Dermis microvascular lymphatic vessel endothelial cell (primary cell): ENCODE data around the gene COX6B2. TPM values are rescaled to one million over a fixed set of nuclear protein-coding genes. Genes with fewer than 3 reads are reported as not detected.

Source experiments
- DNase-seq, 2 donors: peaks; one replicate each; pipeline versions ENCODE4 v3.0.0 to v3.0.0-alpha.2; 2010; ENCODE audit warnings: low read depth in 2 of 2
- total RNA-seq: library from RNA; depleted of rRNA; stranded (reverse); fragments of >200 nt; gene quantifications from 2 replicates; pipeline ENCODE4 v1.2.1, GENCODE V29; 2014

COX6B2 gene
- total RNA-seq, 1 donor from 2014 or later: not detected

DNA sequence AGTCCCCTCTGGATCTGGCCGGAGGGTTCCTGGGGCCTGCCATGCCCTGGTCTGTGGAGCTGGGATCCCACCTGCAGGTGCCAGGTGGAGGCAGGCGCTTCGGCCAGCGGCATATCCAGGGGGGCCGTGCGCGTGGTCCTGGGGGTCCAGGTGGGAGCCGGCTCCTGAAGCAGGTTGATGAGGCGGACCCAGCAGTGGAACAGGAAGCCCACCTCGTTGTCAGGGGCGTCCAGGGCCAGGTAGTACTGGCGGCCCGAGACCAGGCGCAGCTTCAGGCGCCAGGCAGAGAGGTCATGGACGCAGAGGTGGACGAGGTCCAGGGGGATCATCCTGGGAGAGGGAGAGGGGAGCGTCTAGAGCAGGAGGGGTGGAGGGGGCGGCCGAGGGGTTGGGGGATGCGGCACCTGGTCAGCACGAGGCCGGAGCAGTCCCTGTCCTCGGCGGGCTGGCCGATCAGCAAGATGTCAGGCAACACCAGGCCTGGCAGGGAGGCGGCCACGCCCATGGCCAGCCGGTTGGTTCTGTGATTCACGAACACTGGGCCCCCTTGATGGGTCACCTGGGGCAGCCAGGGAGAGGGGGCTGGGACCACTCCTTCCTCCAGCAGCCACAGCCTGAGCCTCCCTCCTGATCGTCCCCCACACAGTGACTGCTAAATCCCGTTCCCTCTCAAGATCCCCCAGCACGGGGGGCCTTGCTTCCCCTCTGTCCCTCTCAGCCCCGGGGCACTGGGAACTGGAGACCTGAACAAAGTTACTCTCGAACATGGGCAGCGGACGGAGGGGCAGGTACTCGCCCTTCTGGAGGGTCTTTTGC is 7.9 kb upstream of the COX6B2 start:
- DNase-seq: no peak

DNA sequence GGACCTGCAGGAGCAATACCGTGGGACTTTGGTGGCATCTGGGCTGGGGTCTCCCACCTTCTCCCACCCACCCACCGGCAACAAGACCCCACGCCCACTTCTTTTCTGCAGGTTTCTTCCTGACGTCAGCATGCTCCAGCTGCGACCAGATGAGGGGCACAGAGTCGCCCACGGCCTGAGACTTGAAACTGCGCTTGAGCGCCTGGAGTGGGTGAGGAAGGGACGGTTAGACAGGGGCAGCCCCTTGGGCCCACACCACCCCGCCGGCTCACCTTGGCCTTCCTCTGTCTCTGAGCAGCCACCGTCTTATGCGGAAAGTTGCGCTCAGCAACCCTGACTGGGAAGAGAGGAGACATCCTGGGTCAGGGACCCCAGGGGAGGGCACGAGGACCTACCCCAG is 6.4 kb upstream of the COX6B2 start:
- no peak for DNase-seq

DNA sequence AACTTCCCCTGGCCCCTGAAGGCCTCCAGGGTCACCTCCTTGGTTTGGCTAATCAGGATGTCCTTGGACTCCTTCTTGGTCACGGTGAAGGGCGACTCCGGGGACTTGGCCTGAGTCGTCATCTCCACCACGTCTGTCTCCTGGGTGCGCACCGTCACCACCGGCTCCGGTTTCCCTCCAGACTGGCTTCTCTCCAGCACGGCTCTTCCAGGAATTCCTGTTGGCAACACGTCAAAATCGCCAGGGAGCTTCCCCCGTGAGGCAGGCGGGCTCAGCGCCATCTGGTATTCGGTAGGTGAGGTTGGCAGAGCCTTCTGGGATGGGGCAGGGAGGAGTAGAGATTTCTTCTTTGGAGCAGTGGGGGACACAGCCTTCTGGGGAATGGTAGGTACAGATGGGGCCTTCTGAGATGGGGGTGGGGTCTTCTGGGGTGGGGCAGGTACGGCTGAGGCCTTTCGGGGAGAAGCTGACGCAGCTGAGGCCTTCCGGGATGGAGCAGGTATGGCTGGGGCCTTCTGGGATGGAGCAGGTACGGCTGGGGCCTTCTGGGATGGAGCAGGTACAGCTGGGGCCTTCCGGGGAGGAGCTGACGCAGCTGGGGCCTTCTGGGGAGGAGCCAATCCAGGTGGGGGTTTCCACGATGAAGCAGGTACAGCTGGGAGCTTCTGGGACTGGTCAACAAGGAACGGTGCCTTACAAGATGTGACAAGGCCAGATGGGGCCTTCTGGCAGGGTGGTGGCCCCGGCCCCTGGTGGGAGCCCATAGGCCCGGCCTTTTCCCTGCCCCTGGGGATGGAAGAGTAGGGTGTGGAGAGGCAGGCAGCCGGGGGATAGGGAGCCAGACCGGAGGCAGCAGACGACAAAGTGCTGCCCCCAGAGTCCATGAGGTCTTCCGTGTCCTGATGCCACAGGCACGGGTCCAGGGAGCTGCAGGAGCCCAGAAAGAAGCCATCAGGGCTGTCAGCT is 4.7 kb upstream of the COX6B2 start:
- DNase-seq: peak; percentile 18 to 45

DNA sequence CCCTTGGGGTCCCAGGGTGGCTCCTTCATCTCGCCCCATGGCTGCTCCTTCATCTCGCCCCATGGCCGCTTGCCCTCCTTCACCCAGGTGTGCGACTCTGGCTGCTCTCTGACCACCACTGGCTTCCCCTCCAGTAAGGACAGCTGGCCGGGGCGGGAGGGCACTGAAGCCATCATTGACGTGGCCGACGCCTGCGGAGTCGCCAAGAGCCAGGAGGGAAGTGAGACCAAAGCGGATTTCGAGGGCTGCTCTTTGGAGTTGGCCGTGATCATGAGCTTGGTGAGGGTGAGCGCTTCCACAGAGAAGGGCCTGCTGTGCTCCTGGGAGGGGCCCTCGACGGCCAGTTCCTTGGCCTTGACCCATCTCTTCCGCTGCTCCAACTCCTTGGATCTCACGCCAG is 4.0 kb upstream of the COX6B2 start:
- DNase-seq: no peak

DNA sequence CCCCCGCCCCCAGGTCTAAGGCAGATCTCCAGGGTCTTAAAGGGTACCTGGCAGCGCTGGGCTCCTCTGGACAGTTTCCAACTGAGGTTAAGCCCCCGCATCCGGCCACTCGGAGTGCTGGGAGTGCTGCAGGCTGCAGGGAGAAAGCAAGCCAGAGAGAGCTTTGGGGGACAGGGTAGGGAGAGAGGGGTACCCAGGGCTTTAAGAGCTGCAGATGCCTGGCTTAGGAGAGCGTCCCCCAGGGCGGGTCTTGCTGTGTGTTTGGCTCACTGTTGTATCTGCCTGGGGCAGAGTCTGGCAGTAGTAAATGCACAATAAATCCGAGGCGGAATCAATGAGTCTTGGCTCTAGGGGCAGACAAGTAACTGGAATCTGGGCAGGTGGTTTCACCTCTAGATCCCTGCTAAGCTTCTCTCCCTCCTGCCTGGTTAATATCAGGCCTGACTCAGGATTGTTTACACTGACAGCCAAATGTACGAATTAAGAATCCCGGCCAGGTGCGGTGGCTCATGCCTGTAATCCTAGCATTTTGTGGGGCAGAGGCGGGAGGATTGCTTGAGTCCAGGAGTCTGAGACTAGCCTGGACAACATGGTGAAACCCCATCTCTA is 798 bp upstream of the COX6B2 start:
- no peak for DNase-seq

DNA sequence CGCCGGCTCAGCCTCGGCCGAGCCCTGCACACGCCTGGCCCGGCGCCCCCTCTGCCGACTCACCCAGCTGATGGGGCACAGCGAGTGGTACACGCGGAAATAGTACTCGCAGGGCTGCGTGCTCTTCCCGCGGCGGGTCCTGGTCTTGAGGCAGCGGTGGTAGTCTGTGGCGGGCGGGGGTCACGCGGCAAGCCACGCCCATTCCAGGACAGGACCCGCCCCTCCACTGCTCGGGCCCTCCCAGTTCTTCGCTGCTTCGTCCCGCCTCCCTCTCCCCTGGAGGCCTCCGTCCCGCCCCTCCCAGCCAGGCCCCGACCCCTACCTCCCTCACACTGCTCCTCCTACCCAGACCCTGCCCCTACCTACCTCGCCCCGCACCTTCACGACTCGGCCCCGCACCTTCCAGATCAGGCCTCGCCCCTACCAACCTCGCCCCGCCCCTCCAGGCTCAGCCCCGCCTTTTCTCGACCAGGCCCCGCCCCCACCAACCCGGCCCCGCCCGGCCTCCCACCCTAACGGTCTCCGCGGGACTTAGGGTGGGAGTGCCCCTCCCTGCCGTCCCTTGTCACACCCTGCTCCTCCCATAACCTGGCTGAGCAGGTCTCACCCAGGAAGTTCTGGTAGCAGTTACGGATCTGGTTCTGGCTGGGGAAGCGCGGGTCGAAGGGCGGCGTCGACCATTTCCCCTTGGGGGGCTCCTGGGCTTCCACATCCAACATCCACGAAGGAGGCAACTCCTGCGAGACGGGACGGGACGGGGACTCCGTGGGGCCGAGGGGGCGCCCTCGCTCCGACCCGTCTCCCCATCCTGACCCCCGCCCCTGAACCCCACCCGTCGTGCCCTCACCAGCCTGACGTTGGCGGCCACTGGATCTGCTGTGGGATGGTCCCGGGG is 469 bp downstream of the COX6B2 start:
- DNase-seq: peak in 1 of 2 donors; percentile 66

DNA sequence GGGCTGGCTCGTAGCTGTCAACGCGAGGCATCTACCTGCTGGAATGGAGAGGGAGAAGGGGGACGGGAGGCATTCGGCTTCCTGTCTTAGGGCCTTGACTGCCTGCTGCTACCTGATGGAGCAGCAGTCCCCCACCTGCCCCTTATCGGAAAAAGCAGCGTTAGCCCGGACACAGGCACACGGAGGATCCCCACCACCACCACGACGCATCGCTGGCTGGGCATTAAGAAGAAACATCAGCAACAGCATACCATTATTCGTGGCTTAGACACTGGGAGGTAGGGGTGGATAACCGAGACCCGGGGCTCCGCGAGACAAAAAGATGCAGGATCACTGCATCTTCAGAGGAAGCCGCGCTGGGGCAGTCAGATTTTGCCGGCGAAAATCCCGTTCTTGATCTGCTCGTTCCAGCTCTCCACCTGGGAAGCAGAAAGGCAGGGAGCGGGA is 1.1 kb downstream of the COX6B2 start:
- no peak for DNase-seq

DNA sequence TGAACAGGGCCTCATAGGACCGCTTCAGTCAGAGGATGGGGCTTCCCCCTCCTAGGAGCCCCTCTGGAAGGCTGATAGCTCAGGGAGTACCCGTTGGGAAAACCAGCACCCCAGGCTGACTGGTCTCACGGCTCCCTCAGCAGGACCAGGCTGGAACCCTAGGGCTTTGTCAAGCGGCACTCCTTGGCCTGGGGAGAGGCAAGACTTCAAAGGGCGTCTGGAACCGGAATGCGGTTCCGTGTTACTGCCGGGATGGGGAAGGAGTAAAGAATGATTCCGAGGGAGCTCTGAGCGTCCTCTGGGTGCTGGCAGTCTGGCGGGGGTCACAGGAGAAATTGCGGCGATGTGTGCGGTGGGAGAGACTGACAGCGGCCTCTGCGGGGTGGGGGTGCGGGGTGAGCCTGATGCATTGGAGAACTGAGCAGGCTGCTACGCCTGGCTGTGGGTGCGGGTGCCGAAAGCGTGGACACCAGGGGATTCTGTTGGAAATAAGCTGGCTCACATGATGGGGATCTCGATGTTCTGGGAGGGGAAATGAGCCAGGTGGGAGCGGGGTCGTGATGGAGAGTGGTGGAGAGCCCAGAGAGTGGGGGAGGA is 1.9 kb downstream of the COX6B2 start:
- no peak for DNase-seq

DNA sequence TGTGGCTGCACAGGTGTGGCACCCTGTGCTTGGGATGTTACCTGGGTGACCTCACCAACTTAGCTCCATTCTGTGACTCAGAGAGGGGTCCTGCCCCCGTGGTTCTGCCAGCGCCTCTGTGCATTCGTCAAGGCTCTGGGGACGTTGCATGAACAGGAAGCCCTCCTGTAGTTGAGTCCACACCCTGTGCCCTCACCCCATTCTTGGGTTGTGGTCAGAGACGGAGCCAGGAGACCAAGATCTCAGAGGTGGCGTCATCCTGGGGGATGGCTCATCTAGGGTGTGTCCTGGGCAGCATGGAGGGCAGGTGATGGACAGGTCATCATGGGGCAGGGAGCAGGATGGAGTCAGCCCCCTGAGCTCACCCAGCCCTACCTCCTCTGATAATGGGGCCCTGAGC is 2.5 kb downstream of the COX6B2 start:
- DNase-seq: no peak

DNA sequence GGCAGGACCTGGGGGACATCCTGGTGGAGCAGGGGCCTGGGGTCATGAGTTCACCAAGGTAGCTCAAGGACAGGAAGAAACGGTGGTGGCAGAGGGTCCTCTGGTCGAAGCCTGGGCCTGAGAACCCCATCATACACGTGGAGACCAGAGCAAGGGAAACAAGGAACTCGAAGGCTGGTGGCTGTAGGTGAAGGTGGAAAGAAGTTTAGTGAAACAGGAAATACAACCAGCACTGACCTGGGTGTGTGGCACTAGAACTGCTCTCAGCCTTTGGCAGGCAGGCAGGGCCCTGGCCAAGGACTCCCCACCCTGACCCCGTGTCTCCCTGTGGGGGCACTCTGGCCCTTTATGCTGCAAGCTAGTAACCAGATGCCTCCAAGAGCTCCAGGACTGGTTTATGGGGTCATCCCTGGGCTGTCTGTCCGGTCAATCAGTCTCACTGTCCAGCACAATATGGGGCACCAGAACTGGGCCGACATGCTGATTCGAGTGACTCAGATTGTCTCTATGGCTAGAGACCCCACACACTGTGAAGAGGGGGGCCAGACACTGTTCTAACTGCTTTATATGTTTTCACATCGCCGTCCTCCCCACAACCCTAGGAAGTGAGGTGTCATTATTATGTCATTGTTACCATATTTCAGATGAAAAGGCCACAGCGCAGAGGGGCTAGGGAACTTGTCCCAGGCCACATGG is 3.8 kb downstream of the COX6B2 start:
- DNase-seq: no peak

DNA sequence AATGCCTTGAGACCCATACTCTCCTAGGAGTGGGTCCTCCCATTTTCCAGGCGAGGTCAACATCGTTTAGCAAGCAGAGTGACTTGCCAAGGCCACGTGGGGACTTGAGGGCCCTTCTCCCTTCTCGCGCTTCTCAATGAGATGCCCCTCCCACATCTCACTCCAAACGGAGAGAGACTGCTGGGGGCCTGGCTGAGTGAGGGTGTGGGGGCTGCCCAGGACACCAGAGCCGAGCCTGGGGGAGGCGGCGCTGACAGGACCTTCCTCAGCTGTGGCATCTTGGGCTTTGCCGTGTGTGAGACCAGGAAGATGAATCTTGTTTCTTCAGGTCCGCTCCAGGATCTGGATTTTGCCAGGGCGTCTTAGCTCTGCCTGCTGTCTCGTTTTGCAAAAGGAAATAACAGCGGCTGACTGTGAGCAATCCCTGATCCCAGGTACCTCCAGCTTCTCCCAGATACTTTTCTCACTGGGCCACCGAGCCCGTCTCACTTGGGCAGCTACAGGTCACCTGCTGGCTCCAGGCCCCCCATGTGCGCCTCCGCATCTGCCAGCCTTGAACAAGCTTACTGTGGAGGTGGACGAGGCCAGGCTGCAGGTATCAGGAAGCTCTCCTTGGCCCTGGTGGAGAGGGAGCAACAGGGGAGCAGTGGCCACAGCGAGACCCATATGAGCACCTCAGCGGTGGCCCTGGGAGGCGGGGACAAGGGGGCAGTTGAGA is 6.0 kb downstream of the COX6B2 start:
- DNase-seq: no peak

DNA sequence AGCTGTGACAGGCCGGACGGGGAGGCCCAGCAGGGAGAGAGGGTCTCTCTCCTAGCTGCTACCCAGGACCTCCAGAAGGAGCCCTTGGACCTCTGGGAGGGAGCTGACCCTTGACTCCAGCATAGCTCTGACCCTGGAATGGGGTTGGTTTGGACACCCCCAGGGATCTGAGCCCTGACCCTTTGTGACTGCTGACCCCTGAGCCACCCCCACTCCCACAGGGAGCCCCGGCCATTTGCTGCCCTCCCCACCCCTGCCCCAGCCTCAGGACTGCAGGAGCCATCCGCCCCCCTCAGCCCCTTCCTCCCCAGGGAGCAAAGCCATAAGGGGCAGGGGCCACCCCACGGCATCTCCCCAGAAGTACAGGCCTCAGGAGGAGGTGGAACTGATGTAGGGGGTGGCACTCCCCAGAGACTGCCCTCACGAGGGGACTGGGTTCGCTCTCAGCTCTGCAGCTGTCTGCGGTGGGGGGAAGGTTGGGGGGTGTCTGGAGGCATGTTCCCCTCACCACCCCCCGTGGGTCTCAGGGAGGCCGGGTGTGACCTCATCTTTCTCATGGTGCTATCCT is 7.0 kb downstream of the COX6B2 start:
- DNase-seq: no peak

DNA sequence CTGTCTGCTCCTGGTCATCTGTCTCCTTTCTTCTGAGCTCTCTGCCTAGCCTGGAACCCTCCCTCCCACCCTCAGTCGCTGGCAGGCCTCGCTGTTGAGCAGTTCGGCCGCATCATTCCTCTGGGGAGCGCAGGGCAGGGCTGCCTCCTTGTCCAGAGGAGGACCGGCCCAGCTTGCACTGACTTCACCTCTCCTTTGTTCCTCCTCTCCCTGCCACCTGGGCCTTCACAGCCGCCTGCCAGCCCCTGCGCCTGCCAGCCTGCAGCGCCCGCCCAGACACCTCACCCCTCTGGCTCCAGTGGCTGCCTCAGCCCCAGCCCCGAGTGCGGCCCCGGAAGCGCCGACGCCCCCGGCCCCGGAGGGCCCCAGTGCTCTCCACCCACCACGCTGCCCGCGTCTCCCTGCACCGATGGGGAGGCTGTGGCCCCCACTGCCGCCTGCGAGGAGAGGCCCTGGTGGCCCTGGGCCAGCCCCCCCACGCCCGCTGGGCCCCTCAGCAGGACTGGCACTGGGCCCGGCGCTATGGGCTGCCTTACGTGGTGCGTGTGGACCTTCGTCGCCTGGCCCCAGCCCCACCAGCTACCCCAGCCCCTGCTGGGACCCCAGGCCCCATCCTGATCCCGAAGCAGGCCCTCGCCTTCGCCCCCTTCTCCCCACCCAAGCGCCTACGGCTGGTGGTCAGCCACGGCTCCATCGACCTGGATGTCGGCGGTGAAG is 7.6 kb downstream of the COX6B2 start:
- DNase-seq: no peak

DNA sequence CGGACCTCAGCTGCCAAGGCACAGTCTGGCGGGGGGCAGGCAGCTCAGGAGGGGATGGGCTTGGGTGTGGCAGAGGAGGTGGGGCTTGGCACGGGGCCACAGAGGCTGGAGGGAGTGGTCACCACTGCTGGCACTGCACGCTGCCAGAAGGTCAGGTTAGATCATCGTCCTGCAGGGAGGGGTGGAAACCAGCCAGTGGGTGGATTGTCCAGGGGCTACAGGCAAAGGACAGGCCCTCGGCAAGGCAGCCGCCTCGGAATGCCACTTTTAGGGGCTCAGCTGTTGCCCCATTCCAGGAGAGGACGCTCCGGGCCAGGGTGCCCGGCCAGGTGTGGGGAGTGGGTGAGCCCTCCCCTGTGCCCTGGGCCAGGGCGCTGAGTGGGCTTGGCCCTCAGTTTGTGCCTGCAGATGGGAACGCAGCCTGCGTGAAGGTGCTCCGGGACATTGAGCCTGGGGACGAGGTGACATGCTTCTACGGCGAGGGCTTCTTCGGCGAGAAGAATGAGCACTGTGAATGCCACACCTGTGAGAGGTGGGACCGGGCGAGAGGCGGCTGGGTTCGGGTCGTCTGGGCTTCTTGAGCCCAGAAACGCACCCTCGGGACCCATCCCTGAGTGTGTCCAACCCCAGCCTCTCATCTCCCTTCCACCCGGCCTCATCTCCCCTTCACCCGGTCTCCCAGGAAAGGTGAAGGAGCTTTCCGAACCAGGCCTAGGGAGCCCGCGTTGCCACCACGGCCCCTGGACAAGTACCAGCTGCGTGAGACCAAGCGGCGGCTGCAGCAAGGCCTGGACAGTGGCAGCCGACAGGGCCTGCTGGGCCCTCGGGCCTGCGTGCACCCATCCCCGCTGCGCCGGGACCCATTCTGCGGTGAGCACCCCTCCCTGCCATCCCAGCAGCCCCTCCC is 8.4 kb downstream of the COX6B2 start:
- peak; percentile 9 to 15 for DNase-seq

DNA sequence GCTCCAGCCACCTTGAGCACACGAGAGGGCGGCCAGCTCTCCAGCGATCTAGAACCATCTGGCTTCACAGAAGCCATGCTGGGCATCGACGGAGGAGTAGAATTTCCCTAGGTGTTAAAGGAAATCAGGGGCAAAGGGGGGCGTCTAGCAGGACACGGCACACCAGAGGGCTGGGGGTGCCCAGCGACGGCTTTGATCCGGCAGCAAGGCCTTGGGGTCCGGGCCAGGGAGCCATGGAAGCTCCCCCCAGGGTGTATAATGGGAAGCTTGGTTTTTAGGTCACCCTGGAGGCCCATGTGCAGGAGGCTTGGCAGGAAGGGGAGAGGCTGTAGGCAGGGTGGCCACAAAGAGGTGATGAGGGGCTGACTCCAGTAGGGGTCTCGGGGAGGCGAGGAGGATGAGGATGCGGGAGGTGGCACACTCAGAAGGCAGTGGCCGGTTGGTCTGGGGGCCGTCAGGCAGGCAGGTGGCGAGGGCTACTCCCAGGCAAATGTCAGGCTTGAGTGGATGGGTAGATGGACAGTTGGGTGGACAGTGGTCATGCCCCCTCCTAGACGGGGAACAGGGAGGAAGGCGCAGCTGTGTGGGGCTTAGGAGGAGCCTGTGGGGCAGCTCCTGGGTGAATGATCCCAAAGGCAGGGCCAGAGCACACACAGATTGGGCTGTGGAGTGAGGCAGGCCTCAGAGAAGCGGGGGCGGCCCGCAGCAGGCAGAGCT is 9.3 kb downstream of the COX6B2 start:
- DNase-seq: no peak

DNA sequence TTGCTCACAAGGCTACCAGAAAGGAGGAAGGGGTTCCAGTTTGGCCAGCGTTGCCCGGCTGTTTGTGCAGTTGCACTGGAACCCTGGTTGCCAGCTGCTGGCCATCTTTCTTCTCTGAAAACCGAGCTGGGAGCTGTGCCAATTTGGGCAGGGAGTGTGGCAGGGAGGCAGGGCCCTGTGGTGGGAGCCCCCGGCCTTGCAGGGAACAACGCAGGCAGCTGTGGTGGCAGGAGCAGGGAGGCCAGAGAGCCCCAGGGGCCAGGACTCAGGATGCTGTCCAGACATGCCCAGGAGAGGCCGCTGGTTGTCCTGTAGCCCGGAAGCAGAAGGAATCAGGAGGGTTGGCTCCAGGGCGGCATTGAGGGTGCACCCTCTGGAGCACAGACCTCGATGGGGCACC is 10.1 kb downstream of the COX6B2 start:
- no peak for DNase-seq
